NB4 (cell line): ENCODE data around the gene ZNF587.
"Not testable (repeated sequence)": the region's sequence is repeated elsewhere in the genome, so short reads cannot be mapped to it uniquely, and the experiment has no call there.

ENCODE experiments used
- DNase-seq: peaks from one replicate; pipeline ENCODE4 v3.0.0; 2010; ENCODE audit warnings: low read depth
- H3K4me3 ChIP-seq: one replicate; pipeline ENCODE4 v1.5.1; 2011; ENCODE audit warnings: mild to moderate bottlenecking, low read depth, low read length, moderate library complexity
- MYC ChIP-seq: IDR thresholded peaks from 2 replicates; pipeline ENCODE4 v1.6.1; 2011; ENCODE audit warnings: low read depth, low read length
- POLR2A ChIP-seq: IDR thresholded peaks from 2 replicates; pipeline ENCODE4 v1.6.1; 2011; ENCODE audit warnings: mild to moderate bottlenecking; ENCODE audit not compliant: insufficient read length; ENCODE audit errors: extremely low read depth
- TF ChIP-seq, protein P1 (sequence below): IDR thresholded peaks from 2 replicates; pipeline ENCODE4 v1.6.1; 2011; ENCODE audit warnings: low read depth, low read length
- TF ChIP-seq, protein P2 (sequence below): IDR thresholded peaks from one replicate; pipeline ENCODE4 v1.5.1; 2012; ENCODE audit warnings: low read depth, low read length

Gene ZNF587

GRCh38 chr19:57816652-57817051 lies 33.0 kb upstream of the ZNF587 start:
- H3K4me3 ChIP-seq, result no peak overlapping the region
- peak; percentile 7 for DNase-seq
- TF ChIP-seq MYC (no peak), POLR2A (no peak)
- TF ChIP-seq, protein P1, sequence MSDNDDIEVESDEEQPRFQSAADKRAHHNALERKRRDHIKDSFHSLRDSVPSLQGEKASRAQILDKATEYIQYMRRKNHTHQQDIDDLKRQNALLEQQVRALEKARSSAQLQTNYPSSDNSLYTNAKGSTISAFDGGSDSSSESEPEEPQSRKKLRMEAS, result no peak
- TF ChIP-seq, protein P2, sequence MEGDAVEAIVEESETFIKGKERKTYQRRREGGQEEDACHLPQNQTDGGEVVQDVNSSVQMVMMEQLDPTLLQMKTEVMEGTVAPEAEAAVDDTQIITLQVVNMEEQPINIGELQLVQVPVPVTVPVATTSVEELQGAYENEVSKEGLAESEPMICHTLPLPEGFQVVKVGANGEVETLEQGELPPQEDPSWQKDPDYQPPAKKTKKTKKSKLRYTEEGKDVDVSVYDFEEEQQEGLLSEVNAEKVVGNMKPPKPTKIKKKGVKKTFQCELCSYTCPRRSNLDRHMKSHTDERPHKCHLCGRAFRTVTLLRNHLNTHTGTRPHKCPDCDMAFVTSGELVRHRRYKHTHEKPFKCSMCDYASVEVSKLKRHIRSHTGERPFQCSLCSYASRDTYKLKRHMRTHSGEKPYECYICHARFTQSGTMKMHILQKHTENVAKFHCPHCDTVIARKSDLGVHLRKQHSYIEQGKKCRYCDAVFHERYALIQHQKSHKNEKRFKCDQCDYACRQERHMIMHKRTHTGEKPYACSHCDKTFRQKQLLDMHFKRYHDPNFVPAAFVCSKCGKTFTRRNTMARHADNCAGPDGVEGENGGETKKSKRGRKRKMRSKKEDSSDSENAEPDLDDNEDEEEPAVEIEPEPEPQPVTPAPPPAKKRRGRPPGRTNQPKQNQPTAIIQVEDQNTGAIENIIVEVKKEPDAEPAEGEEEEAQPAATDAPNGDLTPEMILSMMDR, result no peak

DNA sequence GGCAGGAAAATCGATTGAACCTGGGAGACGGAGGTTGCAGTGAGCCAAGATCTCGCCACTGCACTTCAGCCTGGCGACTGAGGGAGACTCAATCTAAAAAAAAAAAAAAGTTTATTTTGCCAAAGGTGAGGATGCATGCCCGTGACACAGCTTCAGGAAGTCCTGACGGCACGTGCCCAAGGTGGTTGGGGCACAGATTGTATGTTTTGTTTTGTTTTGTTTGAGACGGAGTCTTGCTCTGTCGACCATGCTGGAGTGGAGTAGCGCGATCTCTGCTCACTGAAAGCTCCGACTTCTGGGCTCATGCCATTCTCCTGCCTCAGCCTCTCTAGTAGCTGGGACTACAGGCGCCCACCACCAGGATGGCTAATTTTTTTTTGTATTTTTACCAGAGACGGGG lies 31.7 kb upstream of the ZNF587 start:
- TF ChIP-seq, protein P2, result no peak
- TF ChIP-seq, protein P1, result no peak
- no peak for TF ChIP-seq MYC
- TF ChIP-seq POLR2A, result no peak
- no peak for DNase-seq
- H3K4me3 ChIP-seq, result no peak overlapping the region

DNA sequence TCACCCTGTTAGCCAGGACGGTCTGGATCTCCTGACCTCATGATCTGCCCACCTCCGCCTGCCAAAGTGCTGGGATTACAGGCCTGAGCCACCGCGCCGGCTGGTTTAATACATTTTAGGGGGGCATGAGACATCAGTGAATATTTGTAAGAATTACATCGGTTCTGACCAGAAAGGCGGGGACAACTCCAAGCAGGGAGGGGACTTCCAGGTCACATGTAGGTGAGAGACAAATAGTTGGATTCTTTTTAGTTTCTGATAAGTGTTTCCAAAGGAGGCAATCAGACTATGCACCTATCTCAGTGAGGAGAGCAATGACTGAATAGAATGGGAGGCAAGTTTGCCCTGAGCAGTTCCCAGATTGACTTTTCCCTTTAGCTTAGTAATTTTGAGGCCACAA lies 31.3 kb upstream of the ZNF587 start:
- DNase-seq, result no peak
- H3K4me3 ChIP-seq, result no peak overlapping the region
- TF ChIP-seq MYC, result no peak
- TF ChIP-seq, protein P2, result no peak
- TF ChIP-seq, protein P1, result no peak
- TF ChIP-seq POLR2A, result no peak

DNA sequence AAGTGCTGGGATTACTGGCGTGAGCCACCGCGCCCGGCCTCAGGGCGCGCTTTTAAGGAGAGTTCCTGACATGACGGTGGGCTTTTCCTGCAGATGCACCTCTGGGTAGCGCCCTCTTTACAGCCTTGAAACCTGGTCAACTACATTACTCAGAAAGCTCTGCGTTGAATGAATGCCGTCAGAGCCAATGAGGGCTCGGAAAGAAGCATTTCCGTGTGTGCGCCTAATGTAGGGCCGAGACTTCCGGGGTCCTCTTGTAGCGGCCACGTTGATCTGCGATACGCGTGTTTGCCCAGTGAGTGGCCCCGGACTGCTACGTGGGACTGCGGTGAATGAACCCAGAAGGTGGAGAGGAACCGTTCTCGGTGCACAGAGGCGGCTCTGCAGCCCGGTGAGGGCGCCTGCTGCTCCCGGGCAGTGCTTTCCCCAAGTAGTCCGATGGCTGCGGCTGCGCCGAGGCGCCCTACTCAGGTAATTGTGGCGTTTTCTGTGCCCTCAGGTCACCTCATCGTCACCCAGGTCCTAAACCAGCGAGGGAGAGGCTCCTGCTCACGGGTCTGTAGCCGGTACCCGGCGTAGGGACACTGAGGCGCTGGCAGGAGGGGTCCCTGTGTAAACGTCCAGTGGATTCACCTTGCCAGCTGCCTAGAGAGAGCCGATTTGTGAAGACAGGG lies 30.0 kb upstream of the ZNF587 start:
- peak; percentile 90 for DNase-seq
- peak overlapping the region; percentile 90 for H3K4me3 ChIP-seq
- TF ChIP-seq, protein P1, result peak; percentile 84
- TF ChIP-seq POLR2A, result peak; percentile 74
- peak; percentile 91 for TF ChIP-seq MYC
- TF ChIP-seq, protein P2, result peak; percentile 3

GRCh38 chr19:57820599-57820998 lies 29.1 kb upstream of the ZNF587 start:
- H3K4me3 ChIP-seq, result peak overlapping the region; percentile 90
- DNase-seq, result no peak
- TF ChIP-seq MYC, result no peak
- TF ChIP-seq POLR2A, result no peak
- TF ChIP-seq, protein P2, result no peak
- TF ChIP-seq, protein P1, result no peak

- DNase-seq, result peak; percentile 5
- H3K4me3 ChIP-seq, result peak overlapping the region; percentile 90
Measured at GRCh38 chr19:57821095-57821494, 28.6 kb upstream of the ZNF587 start.

GRCh38 chr19:57821501-57821900 lies 28.2 kb upstream of the ZNF587 start:
- H3K4me3 ChIP-seq, result not testable (repeated sequence)

GRCh38 chr19:57823155-57823554 lies 26.5 kb upstream of the ZNF587 start:
- DNase-seq, H3K4me3 ChIP-seq: not testable (repeated sequence)

More at GRCh38 chr19:57821501-57821900, 28.2 kb upstream of the ZNF587 start:
- DNase-seq, result not testable (repeated sequence)

DNA sequence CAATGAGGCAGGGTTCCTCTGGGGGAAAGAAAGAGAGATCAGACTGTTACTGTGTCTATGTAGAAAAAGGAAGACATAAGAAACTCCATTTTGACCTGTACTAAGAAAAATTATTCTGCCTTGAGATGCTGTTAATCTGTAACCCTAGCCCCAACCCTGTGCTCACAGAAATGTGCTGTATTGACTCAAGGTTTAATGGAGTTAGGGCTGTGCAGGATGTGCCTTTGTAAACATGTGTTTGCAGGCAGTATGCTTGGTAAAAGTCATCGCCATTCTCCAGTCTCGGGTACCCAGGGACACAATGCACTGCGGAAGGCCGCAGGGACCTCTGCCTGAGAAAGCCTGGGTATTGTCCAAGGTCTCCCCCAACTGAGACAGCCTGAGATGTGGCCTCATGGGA lies 26.1 kb upstream of the ZNF587 start:
- not testable (repeated sequence) for DNase-seq, H3K4me3 ChIP-seq
